H1 (cell line): ENCODE measurements around the gene DNAH12. TPM values are rescaled to one million over a fixed set of nuclear protein-coding genes. Genes with fewer than 3 reads are reported as not detected.

ENCODE experiments used
- GTF2F1 ChIP-seq: IDR thresholded peaks from 2 replicates; pipeline ENCODE4 v1.6.1; 2012; ENCODE audit warnings: low read depth, low read length, improper control_type of control experiment, borderline replicate concordance
- KDM1A ChIP-seq: fragments of 200-600, 300-600 bp; sonication (generic); IDR thresholded peaks from 2 replicates; pipeline ENCODE4 v1.7.1; 2016; ENCODE audit warnings: mild to moderate bottlenecking, low read length, borderline replicate concordance
- NRF1 ChIP-seq: IDR thresholded peaks from 2 replicates; pipeline ENCODE4 v1.6.1; 2011; ENCODE audit warnings: mild to moderate bottlenecking, low read depth, low read length, improper control_type of control experiment
- RNF2 ChIP-seq: fragments of 200-900, 300-1000 bp; sonication (generic); IDR thresholded peaks from 2 replicates; pipeline ENCODE4 v1.7.1; 2016; ENCODE audit warnings: borderline replicate concordance, low read depth, mild to moderate bottlenecking, antibody characterized with exemption, low read length; ENCODE audit not compliant: poor library complexity, severe bottlenecking; ENCODE audit errors: missing control alignments
- RXRA ChIP-seq: IDR thresholded peaks from 2 replicates; pipeline ENCODE4 v1.6.1; 2011; ENCODE audit warnings: low read depth, mild to moderate bottlenecking, low read length, moderate library complexity; ENCODE audit not compliant: insufficient read depth
- ZNF274 ChIP-seq: IDR thresholded peaks from 2 replicates; pipeline ENCODE4 v1.7.0; 2012; ENCODE audit warnings: low read length, borderline replicate concordance; ENCODE audit errors: extremely low read depth
- polyA plus RNA-seq, 7 experiments: library from polyadenylated mRNA; depleted of rRNA in 3 of 7; stranded (reverse) in 5 of 7; unstranded in 2 of 7; fragments of >200 nt in 5 of 7; fragments of 200-250 nt in 2 of 7; gene quantifications; 1 replicate in 5 of 7; 2 replicates in 1 of 7; 4 replicates in 1 of 7; pipeline versions ENCODE4 v1.2.1 to v1.2.3, GENCODE V29; 2011 to 2013; ENCODE audit warnings: missing spikeins in 2 of 7, mixed read lengths in 2 of 7
- total RNA-seq: library from RNA; stranded (reverse); fragmentation: NEBNext Ultra II Directional; extraction: Animal tissue kit (Norgen Biotek cat#: 25700); gene quantifications from 2 replicates; pipeline ENCODE4 v1.2.1, GENCODE V29; 2021
- TF ChIP-seq, protein P1 (sequence below): IDR thresholded peaks from 2 replicates; pipeline ENCODE4 v1.6.1; 2012; ENCODE audit warnings: low read length, inconsistent platforms

The DNAH12 gene
- total and polyA plus RNA-seq, 2 of the 8 experiments (the other 6 are each of a cell fraction or from before 2014, with no cell fraction given) = not detected

DNA sequence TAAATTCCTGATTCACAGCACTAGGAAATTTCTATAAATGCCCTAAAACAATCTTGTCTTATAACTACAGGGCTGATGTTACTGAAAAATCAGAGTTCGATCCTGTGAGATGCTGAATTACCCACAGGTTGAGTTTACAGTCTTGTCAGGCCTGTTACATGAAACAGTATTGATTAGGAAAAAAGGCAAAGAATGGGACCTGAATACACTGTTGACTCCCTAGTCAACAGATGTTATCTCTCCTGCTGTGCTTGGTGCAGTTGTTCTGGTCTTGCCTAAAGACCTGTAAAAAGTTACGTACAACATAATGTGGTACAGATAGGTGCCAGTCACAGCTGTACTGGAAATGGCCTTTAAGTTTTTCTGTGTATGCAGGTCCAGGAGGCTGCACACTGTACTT is 160.3 kb downstream of the DNAH12 start (continued):
- TF ChIP-seq, protein P1, sequence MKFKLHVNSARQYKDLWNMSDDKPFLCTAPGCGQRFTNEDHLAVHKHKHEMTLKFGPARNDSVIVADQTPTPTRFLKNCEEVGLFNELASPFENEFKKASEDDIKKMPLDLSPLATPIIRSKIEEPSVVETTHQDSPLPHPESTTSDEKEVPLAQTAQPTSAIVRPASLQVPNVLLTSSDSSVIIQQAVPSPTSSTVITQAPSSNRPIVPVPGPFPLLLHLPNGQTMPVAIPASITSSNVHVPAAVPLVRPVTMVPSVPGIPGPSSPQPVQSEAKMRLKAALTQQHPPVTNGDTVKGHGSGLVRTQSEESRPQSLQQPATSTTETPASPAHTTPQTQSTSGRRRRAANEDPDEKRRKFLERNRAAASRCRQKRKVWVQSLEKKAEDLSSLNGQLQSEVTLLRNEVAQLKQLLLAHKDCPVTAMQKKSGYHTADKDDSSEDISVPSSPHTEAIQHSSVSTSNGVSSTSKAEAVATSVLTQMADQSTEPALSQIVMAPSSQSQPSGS = no peak
- TF ChIP-seq ZNF274 = no peak
- no peak for TF ChIP-seq KDM1A
- TF ChIP-seq RNF2 = no peak
- TF ChIP-seq RXRA = no peak
- TF ChIP-seq GTF2F1 = no peak
- TF ChIP-seq NRF1 = no peak
